Testis (tissue), 3 donors: ENCODE data around the gene OR10T2. TPM values are rescaled to one million over a fixed set of nuclear protein-coding genes. Genes with fewer than 3 reads are reported as not detected.
"Not testable (repeated sequence)": the region's sequence is repeated elsewhere in the genome, so short reads cannot be mapped to it uniquely, and the experiment has no call there.

Experiments
- DNase-seq: peaks from one replicate; pipeline ENCODE4 v3.0.0-alpha.2; 2019
- H3K27ac ChIP-seq, 2 donors: fragments of 200-600 bp; sonication (generic); one replicate each; pipeline ENCODE4 v1.5.1; 2019
- H3K27me3 ChIP-seq: fragments of 200-600 bp; sonication (generic); one replicate; pipeline ENCODE4 v1.5.1; 2019
- H3K36me3 ChIP-seq: fragments of 200-600 bp; sonication (generic); one replicate; pipeline ENCODE4 v1.5.1; 2017; ENCODE audit warnings: low read depth; ENCODE audit errors: missing control alignments
- H3K4me1 ChIP-seq: fragments of 200-600 bp; sonication (generic); one replicate; pipeline ENCODE4 v1.5.1; 2019
- H3K4me3 ChIP-seq, 2 donors: fragments of 200-600 bp; sonication (generic); one replicate each; pipeline ENCODE4 v1.5.1; 2017 to 2019
- H3K9me3 ChIP-seq: fragments of 200-600 bp; sonication (generic); one replicate; pipeline ENCODE4 v1.5.1; 2017
- CTCF ChIP-seq, 3 experiments: fragments of 450-650 bp in 2 of 3; fragments of 200-600 bp in 1 of 3; sonication (generic) in 1 of 3; IDR thresholded peaks; one replicate each; pipeline ENCODE4 v1.5.1; 2016 to 2019; ENCODE audit warnings: antibody characterized with exemption in 3 of 3, mild to moderate bottlenecking in 2 of 3, moderate library complexity in 1 of 3
- POLR2A ChIP-seq: fragments of 450-650 bp; IDR thresholded peaks from one replicate; pipeline ENCODE4 v1.6.1; 2017; ENCODE audit warnings: antibody characterized with exemption, mild to moderate bottlenecking, moderate library complexity
- WGBS, 2 donors: methylation state at CpG; one replicate each; pipeline ENCODE4 v1.1.5; 2018; 5-methylcytosine and 5-hydroxymethylcytosine counted together
- intact Hi-C: fragments of 100-400 bp; cut with DNase I; formaldehyde crosslinking; loops from one replicate; pipeline ENCODE4 v1.15.1; 2023; ENCODE audit warnings: low total_unique reads
- polyA plus RNA-seq: library from polyadenylated mRNA; stranded (reverse); fragments of 350-450 nt; fragmentation: Illumina TruSeq; extraction: RNeasy Lipid Tissue Mini Kit (QIAGEN cat#74804); gene quantifications from one replicate; pipeline ENCODE4 v1.2.3, GENCODE V29; 2014; ENCODE audit warnings: low read depth, low replicate concordance; ENCODE audit not compliant: insufficient read depth
- total RNA-seq, 2 donors: library from RNA; depleted of rRNA; stranded (reverse); fragments of >200 nt; gene quantifications; one replicate each; pipeline ENCODE4 v1.2.3, GENCODE V29; 2016

Gene OR10T2
- total and polyA plus RNA-seq, 3 donors from 2014 or later: 0.94 TPM; not detected in 2

- no peak overlapping the region for H3K4me3 ChIP-seq
- TF ChIP-seq CTCF (IDR thresholded peaks at IDR 0.05): no peak
- TF ChIP-seq POLR2A: no peak
- DNase-seq: no peak
- no peaks in the 10 kb centered on the region for H3K27me3 ChIP-seq
- no peak overlapping the region for H3K27ac ChIP-seq
- intact Hi-C loops: no loop called here
- no peaks in the 10 kb centered on the region for H3K9me3 ChIP-seq
- 64 to 87% methylated on average over 1 of the region's 1 CpG for WGBS, 2 donors
- H3K36me3 ChIP-seq: no peaks in the 10 kb centered on the region
- no peaks in the 10 kb centered on the region for H3K4me1 ChIP-seq
Observed at GRCh38 chr1:158374860-158375259, 24.4 kb downstream of the OR10T2 start.

GRCh38 chr1:158374101-158374500 is 25.2 kb downstream of the OR10T2 start:
- intact Hi-C loops, H3K9me3 ChIP-seq, H3K36me3 ChIP-seq, H3K4me1 ChIP-seq, DNase-seq, H3K27me3 ChIP-seq, H3K27ac ChIP-seq: not testable (repeated sequence)
- peak overlapping the region in 1 of 2 donors; percentile 21 for H3K4me3 ChIP-seq
- 63% methylated on average over 23 of the region's 25 CpGs; no CpG with 5 or more reads in 1 of the 2 donors for WGBS, 2 donors

GRCh38 chr1:158371188-158371953 is 27.9 kb downstream of the OR10T2 start:
- Histone ChIP-seq H3K27ac (no peak overlapping the region), H3K27me3 (no peaks in the 10 kb centered on the region), H3K4me1 (no peaks in the 10 kb centered on the region), H3K36me3 (no peaks in the 10 kb centered on the region), H3K4me3 (no peak overlapping the region), H3K9me3 (no peaks in the 10 kb centered on the region)
- no peak for TF ChIP-seq POLR2A
- no peak for TF ChIP-seq CTCF (IDR thresholded peaks at IDR 0.05)
- no peak for DNase-seq
- intact Hi-C loops: no loop called here
- 89 to 91% methylated on average over 4 to 6 of the region's 6 CpGs for WGBS, 2 donors

GRCh38 chr1:158366783-158367182 is 32.5 kb downstream of the OR10T2 start:
- H3K4me3 ChIP-seq: no peak overlapping the region
- no peaks in the 10 kb centered on the region for H3K4me1 ChIP-seq
- no peak overlapping the region for H3K27ac ChIP-seq
- no peaks in the 10 kb centered on the region for H3K27me3 ChIP-seq
- H3K9me3 ChIP-seq: no peaks in the 10 kb centered on the region
- no peak for DNase-seq
- TF ChIP-seq CTCF (IDR thresholded peaks at IDR 0.05): no peak
- TF ChIP-seq POLR2A: no peak
- H3K36me3 ChIP-seq: no peaks in the 10 kb centered on the region
- intact Hi-C loops: no loop called here

- WGBS, 2 donors: 93 to 94% methylated on average over 1 of the region's 1 CpG
- Histone ChIP-seq H3K27ac (no peak overlapping the region), H3K4me1 (no peaks in the 10 kb centered on the region)
Observed at GRCh38 chr1:158362941-158363340, 36.3 kb downstream of the OR10T2 start.

More at GRCh38 chr1:158362941-158363340, 36.3 kb downstream of the OR10T2 start:
- Histone ChIP-seq H3K36me3 (no peaks in the 10 kb centered on the region), H3K9me3 (no peaks in the 10 kb centered on the region), H3K27me3 (no peaks in the 10 kb centered on the region), H3K4me3 (no peak overlapping the region)
- intact Hi-C loops: no loop called here
- TF ChIP-seq CTCF (IDR thresholded peaks at IDR 0.05) (no peak), POLR2A (no peak)
- DNase-seq: no peak
